ENCODE results near the gene CMKLR1. TPM values are rescaled to one million over a fixed set of nuclear protein-coding genes. Genes with fewer than 3 reads are reported as not detected.

CMKLR1 gene
- total RNA-seq, 1 donor from 2014 or later = 0.57 TPM

GRCh38 chr12:108346727-108347710, 7.9 kb upstream of the CMKLR1 start:
- TF ChIP-seq EZH2 (IDR thresholded peaks at IDR 0.05; ENCODE audit: insufficient read depth, low read length) = no peak
- no peak for TF ChIP-seq CTCF (IDR thresholded peaks at IDR 0.05; ENCODE audit: insufficient read depth, low read depth, low read length)
- no peak overlapping the region for H3K4me3 ChIP-seq (ENCODE audit: insufficient read depth, low read depth, low read length)

GRCh38 chr12:108345716-108346633, 6.9 kb upstream of the CMKLR1 start:
- H2AFZ ChIP-seq (ENCODE audit: low read depth, low read length) = no peak overlapping the region
- no peaks in the 10 kb centered on the region for H3K36me3 ChIP-seq (ENCODE audit: insufficient read depth, low read length)
- Mint-ChIP-seq H3K4me1 (ENCODE audit: low read depth, unreplicated experiment) (no peaks in the 10 kb centered on the region), H3K4me3 (ENCODE audit: unreplicated experiment) (no peak overlapping the region), H3K36me3 (ENCODE audit: low read depth, unreplicated experiment) (no peaks in the 10 kb centered on the region), H3K27me3 (ENCODE audit: low read depth, unreplicated experiment) (peaks cover 13% of the 10 kb centered on the region), H3K27ac (ENCODE audit: unreplicated experiment) (no peak overlapping the region), H3K9me3 (ENCODE audit: unreplicated experiment) (peaks cover 2% of the 10 kb centered on the region)
- no peaks in the 10 kb centered on the region for H3K79me2 ChIP-seq (ENCODE audit: insufficient read depth, low read length)
- TF ChIP-seq EZH2 (IDR thresholded peaks at IDR 0.05; ENCODE audit: insufficient read depth, low read length) = no peak
- TF ChIP-seq CTCF (IDR thresholded peaks at IDR 0.05; ENCODE audit: insufficient read depth, low read depth, low read length) = no peak
- H3K27me3 ChIP-seq (ENCODE audit: insufficient read depth, low read length) = no peaks in the 10 kb centered on the region
- no peak overlapping the region for H3K27ac ChIP-seq (ENCODE audit: low read depth, low read length)
- no peak overlapping the region for H3K9ac ChIP-seq (ENCODE audit: low read length)
- FAIRE-seq = no peak
- no peak for DNase-seq (ENCODE audit: low read depth)
- no peak overlapping the region for H3K4me2 ChIP-seq (ENCODE audit: low read length)
- H3K4me3 ChIP-seq (ENCODE audit: insufficient read depth, low read depth, low read length) = no peak overlapping the region
- H3K9me3 ChIP-seq (ENCODE audit: insufficient read depth, low read depth, low read length) = no peaks in the 10 kb centered on the region
- H4K20me1 ChIP-seq (ENCODE audit: insufficient read depth, low read length) = no peaks in the 10 kb centered on the region
- H3K4me1 ChIP-seq (ENCODE audit: insufficient read depth, low read length) = no peaks in the 10 kb centered on the region

More at GRCh38 chr12:108346727-108347710, 7.9 kb upstream of the CMKLR1 start:
- H3K9me3 Mint-ChIP-seq (ENCODE audit: unreplicated experiment) = no peaks in the 10 kb centered on the region
- no peaks in the 10 kb centered on the region for H4K20me1 ChIP-seq (ENCODE audit: insufficient read depth, low read length)
- no peak overlapping the region for H3K4me3 Mint-ChIP-seq (ENCODE audit: unreplicated experiment)
- no peak for DNase-seq (ENCODE audit: low read depth)
- no peak overlapping the region for H3K9ac ChIP-seq (ENCODE audit: low read length)
- no peaks in the 10 kb centered on the region for H3K9me3 ChIP-seq (ENCODE audit: insufficient read depth, low read depth, low read length)
- no peak overlapping the region for H3K4me2 ChIP-seq (ENCODE audit: low read length)
- H3K79me2 ChIP-seq (ENCODE audit: insufficient read depth, low read length) = no peaks in the 10 kb centered on the region
- H3K36me3 Mint-ChIP-seq (ENCODE audit: low read depth, unreplicated experiment) = no peaks in the 10 kb centered on the region
- no peak overlapping the region for H3K27ac Mint-ChIP-seq (ENCODE audit: unreplicated experiment)
- no peak overlapping the region for H3K27ac ChIP-seq (ENCODE audit: low read depth, low read length)
- peaks cover 11% of the 10 kb centered on the region for H3K27me3 Mint-ChIP-seq (ENCODE audit: low read depth, unreplicated experiment)
- no peaks in the 10 kb centered on the region for H3K4me1 ChIP-seq (ENCODE audit: insufficient read depth, low read length)
- FAIRE-seq = no peak
- H3K27me3 ChIP-seq (ENCODE audit: insufficient read depth, low read length) = peaks cover under 1% of the 10 kb centered on the region
- H3K4me1 Mint-ChIP-seq (ENCODE audit: low read depth, unreplicated experiment) = no peaks in the 10 kb centered on the region
- H3K36me3 ChIP-seq (ENCODE audit: insufficient read depth, low read length) = no peaks in the 10 kb centered on the region
- no peak overlapping the region for H2AFZ ChIP-seq (ENCODE audit: low read depth, low read length)
